GM19397 (cell line): Measurements from ENCODE around the gene ZDHHC20.

Source experiments
- ATAC-seq: cut with Tn5 transposase; IDR thresholded peaks from one replicate; pipeline ENCODE4 v1.9.1; 2021; ENCODE audit warnings: mild to moderate bottlenecking, moderate library complexity; ENCODE audit not compliant: unreplicated experiment

The ZDHHC20 gene

GRCh38 chr13:21328201-21328600 is 130.9 kb downstream of the ZDHHC20 start:
- ATAC-seq, result no peak

GRCh38 chr13:21326155-21327031 is 132.7 kb downstream of the ZDHHC20 start:
- no peak for ATAC-seq

- no peak for ATAC-seq
These were observed 134.3 kb downstream of the ZDHHC20 start for GRCh38 chr13:21324803-21325202.

GRCh38 chr13:21322988-21323387 is 136.1 kb downstream of the ZDHHC20 start:
- ATAC-seq, result no peak
